HL-60 (cell line): ENCODE results near the gene DOCK8.

Source experiments
- DNase-seq, 2 experiments: peaks; one replicate each; pipeline ENCODE4 v3.0.0-alpha.2; 2010 to 2020; ENCODE audit warnings: low read depth in 1 of 2, low spot score in 1 of 2
- H3K27ac ChIP-seq: fragments of 250-450 bp; sonication (Bioruptor Pico); replicated peaks from 2 replicates; pipeline ENCODE4 v1.5.1; 2020; ENCODE audit warnings: mild to moderate bottlenecking, moderate library complexity
- H3K27me3 ChIP-seq: fragments of 250-450 bp; sonication (Bioruptor Pico); 2 replicates; pipeline ENCODE4 v1.5.1; 2021; ENCODE audit warnings: mild to moderate bottlenecking, moderate library complexity; ENCODE audit not compliant: insufficient read depth, poor library complexity, severe bottlenecking
- H3K4me3 ChIP-seq: replicated peaks from 2 replicates; pipeline ENCODE4 v1.5.1; 2011; ENCODE audit warnings: mild to moderate bottlenecking, control low read depth, low read length; ENCODE audit not compliant: insufficient read depth
- CTCF ChIP-seq: IDR thresholded peaks from one replicate; pipeline ENCODE4 v1.5.1; 2011; ENCODE audit warnings: low read length, control low read depth, inconsistent platforms; ENCODE audit not compliant: insufficient read depth
- GABPA ChIP-seq: IDR thresholded peaks from 2 replicates; pipeline ENCODE4 v1.6.1; 2012; ENCODE audit warnings: low read depth
- POLR2AphosphoS5 ChIP-seq: IDR thresholded peaks from 2 replicates; pipeline ENCODE4 v1.6.1; 2012; ENCODE audit warnings: low read depth
- REST ChIP-seq: IDR thresholded peaks from 2 replicates; pipeline ENCODE4 v1.6.1; 2012; ENCODE audit warnings: low read depth; ENCODE audit not compliant: insufficient replicate concordance
- SPI1 ChIP-seq: IDR thresholded peaks from 2 replicates; pipeline ENCODE4 v1.6.1; 2012; ENCODE audit warnings: low read depth, mild to moderate bottlenecking, borderline replicate concordance

Gene DOCK8

GRCh38 chr9:505741-506059, 291.0 kb downstream of the DOCK8 start:
- DNase-seq = no peak
- Histone ChIP-seq H3K27me3 (peaks cover 28% of the 10 kb centered on the region), H3K27ac (no peak overlapping the region), H3K4me3 (no peak overlapping the region)
- no peak for TF ChIP-seq SPI1
- no peak for TF ChIP-seq POLR2AphosphoS5
- no peak for TF ChIP-seq CTCF

GRCh38 chr9:506281-506680, 291.6 kb downstream of the DOCK8 start:
- TF ChIP-seq GABPA (no peak), POLR2AphosphoS5 (no peak), CTCF (no peak), SPI1 (no peak), REST (no peak)
- H3K27ac ChIP-seq = no peak overlapping the region
- DNase-seq = no peak
- H3K27me3 ChIP-seq = peaks cover 27% of the 10 kb centered on the region
- H3K4me3 ChIP-seq = no peak overlapping the region

- no peak for TF ChIP-seq POLR2AphosphoS5
- no peak for TF ChIP-seq GABPA
- TF ChIP-seq SPI1 = no peak
- TF ChIP-seq REST = no peak
- no peak for TF ChIP-seq CTCF
- no peak for DNase-seq
- Histone ChIP-seq H3K27me3 (peaks cover 11% of the 10 kb centered on the region), H3K4me3 (no peak overlapping the region), H3K27ac (no peak overlapping the region)
These were observed 297.2 kb downstream of the DOCK8 start for GRCh38 chr9:511861-512260.

GRCh38 chr9:512555-513272, 298.0 kb downstream of the DOCK8 start:
- Histone ChIP-seq H3K27ac (no peak overlapping the region), H3K27me3 (peaks cover 9% of the 10 kb centered on the region), H3K4me3 (no peak overlapping the region)
- no peak for DNase-seq
- no peak for TF ChIP-seq SPI1
- no peak for TF ChIP-seq CTCF
- no peak for TF ChIP-seq GABPA
- no peak for TF ChIP-seq POLR2AphosphoS5
- TF ChIP-seq REST = no peak
